ENCODE results near the gene ENPP5.
"Not testable (repeated sequence)": the region's sequence is repeated elsewhere in the genome, so short reads cannot be mapped to it uniquely, and the experiment has no call there.

Gene ENPP5

DNA sequence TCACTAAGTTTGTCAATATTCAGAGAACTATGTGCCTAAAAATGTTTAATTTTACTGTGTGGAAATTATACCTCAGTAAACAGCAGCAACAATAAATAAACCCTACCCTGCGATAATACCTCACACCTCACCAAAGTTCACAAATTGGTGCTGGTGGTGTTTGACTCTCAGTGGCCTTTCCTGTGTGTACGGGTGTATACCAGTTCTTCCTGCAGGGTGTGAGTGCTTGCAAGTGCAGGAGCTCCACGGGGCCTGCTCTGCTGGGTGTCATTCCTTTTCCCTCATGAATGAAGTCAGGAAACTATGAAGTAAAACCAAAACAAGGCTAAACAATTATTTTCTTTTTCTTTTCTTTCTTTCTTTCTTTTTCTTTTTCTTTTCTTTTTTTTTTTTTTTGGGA is 4.1 kb upstream of the ENPP5 start:
- no peak for DNase-seq

GRCh38 chr6:46172176-46172575 is 1.4 kb upstream of the ENPP5 start:
- DNase-seq: no peak

- DNase-seq: no peak
Observed at GRCh38 chr6:46160102-46160501, 10.7 kb downstream of the ENPP5 start.

- DNase-seq: no peak
Observed at GRCh38 chr6:46159229-46159628, 11.6 kb downstream of the ENPP5 start.

DNA sequence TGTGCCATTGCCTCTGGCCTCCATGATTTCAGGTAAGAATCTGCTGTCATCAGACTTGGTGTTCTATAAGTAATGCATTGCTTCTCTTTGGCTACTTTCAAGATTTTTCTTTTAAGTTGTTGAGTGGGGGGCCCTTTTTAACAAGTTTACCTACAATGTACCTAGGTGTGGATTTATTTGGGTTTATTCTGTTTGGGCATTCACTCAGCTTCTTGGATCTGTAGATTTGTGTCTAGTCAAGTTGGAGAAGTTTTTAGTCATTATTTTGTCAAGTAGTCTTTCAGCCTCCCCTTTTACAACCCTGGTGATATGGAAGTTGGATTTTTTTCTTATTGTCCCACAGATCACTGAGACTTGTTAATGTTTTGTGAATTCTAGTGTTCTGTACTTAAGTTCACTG is 14.1 kb downstream of the ENPP5 start:
- DNase-seq: no peak

DNA sequence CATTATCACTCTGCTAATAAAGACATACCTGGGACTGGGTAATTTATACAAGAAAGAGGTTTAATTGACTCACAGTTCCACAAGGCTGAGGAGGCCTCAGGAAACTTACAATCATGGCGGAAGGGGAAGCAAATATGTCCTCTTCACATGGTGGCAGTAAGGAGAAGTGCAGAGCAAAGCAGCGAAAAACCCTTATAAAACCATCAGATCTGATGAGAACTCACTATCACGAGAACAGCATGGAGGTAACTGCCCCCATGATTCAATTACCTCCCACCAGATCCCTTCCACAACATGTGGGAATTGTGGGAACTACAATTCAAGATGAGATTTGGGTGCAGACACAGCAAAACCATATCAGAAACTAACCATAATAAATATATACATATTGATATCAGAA is 21.7 kb downstream of the ENPP5 start:
- not testable (repeated sequence) for DNase-seq

DNA sequence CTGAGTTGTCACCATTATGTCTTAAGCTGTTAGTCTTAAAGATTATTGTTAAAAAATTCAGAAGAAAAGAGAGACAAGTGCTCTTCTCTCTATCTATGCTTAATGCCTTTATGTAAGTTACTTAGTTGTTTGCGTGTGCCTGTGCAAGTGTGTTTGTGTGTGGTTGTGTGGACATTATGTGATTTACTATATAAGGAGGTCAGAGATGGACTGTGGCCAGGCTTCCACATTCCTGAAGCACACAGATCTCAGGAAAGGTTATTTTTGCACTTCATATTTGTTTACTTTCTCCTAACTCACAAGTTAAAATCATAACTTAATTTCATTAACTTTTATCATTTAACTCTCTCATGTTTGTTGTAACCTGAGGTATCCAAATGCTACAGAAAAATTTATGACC is 26.5 kb downstream of the ENPP5 start:
- no peak for DNase-seq

DNA sequence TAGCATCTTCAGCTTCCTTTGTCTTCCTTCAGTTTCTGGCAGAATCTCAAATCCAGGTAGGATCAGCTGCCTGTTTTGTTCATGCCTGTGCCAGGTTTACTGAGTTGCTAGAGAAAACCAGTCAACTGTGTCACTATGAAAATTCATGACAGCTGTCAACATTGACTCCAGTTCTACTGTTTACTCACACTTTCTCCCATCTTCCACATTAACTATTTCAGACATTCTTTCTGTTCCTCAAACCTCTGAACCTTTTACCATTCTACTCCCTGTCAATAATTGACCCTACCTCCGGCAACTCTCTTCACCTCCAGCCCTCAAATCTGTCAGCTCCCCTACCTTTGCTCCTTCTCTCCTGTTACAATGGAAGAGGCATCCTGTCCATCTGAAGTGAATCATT is 32.5 kb downstream of the ENPP5 start:
- no peak for DNase-seq

- DNase-seq: no peak
Observed at GRCh38 chr6:46137387-46137786, 33.4 kb downstream of the ENPP5 start.

GRCh38 chr6:46136831-46137230 is 33.9 kb downstream of the ENPP5 start:
- DNase-seq: no peak

GRCh38 chr6:46135176-46135575 is 35.6 kb downstream of the ENPP5 start:
- no peak for DNase-seq

- DNase-seq: no peak
Observed at GRCh38 chr6:46134216-46134615, 36.6 kb downstream of the ENPP5 start.

DNA sequence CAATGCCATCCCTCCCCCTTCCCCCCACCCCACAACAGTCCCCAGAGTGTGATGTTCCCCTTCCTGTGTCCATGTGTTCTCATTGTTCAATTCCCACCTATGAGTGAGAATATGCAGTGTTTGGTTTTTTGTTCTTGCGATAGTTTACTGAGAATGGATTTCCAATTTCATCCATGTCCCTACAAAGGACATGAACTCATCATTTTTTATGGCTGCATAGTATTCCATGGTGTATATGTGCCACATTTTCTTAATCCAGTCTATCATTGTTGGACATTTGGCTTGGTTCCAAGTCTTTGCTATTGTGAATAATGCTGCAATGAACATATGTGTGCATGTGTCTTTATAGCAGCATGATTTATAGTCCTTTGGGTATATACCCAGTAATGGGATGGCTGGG is 39.5 kb downstream of the ENPP5 start:
- not testable (repeated sequence) for DNase-seq

- DNase-seq: no peak
Observed at GRCh38 chr6:46130666-46131065, 40.1 kb downstream of the ENPP5 start.

DNA sequence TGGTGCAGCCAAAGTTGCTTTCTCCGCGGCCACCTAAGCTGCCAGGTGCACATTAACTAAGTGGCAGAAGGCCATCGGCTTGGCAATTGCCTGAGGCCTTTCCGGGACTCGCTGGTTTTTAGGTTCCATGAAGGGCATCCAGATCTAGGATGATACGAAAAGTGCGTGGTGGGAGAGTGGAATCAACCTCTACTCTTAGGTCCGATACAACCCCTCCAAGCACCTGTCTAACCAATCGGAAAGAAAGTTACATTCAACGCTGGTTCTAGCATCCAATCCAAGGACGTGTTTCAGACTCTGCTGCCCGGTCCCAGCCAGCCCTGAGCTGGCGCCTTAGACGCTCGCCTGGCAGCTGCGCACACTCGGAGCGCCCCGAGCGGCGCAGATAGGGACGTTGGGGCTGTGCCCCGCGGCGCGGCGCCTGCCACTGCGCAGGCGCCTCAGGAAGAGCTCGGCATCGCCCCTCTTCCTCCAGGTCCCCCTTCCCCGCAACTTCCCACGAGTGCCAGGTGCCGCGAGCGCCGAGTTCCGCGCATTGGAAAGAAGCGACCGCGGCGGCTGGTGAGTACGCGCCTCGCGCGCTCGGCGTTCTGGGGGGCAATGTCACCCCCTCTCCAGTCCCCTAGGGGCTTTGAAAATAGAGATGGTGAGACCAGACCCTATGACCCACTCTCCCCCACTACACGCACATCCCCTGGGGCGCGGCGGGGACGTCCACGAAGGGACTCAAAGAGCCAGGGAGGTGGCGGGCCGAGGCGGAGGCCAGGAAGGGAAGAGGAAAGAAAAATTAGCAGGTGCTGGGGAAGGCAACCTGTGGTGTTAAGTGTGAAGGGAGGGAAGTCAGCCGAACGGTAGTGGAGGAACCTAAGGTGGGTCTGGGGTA is 40.9 kb downstream of the ENPP5 start, which contains the start of gene ENPP4:
TSS of gene ENPP4 (plus strand) at position 361 of the 883 bp plus-strand sequence. CDS start 9,595 bp downstream, outside the sequence.
- peak; percentile 51 for DNase-seq

GRCh38 chr6:46129291-46129628 is 41.5 kb downstream of the ENPP5 start:
- no peak for DNase-seq

GRCh38 chr6:46128476-46128875 is 42.3 kb downstream of the ENPP5 start:
- DNase-seq: no peak

DNA sequence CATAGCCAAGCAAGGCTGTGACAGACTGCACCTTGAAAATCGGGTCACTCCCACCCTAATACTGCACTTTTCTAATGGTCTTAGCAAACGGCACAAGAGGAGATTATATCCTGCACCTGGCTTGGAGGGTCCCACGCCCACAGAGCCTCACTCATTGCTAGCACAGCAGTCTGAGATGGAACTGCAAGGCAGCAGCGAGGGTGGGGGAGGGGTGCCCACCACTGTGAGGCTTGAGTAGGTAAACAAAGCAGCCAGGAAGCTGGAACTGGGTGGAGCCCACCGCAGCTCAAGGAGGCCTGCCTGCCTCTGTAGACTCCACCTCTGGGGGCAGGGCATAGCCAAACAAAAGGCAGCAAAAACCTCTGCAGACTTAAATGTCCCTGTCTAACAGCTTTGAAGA is 51.1 kb downstream of the ENPP5 start:
- not testable (repeated sequence) for DNase-seq

- DNase-seq: no peak
Observed at GRCh38 chr6:46118836-46119235, 51.9 kb downstream of the ENPP5 start.

- DNase-seq: no peak
Observed at GRCh38 chr6:46118157-46118556, 52.6 kb downstream of the ENPP5 start.

GRCh38 chr6:46116289-46116688 is 54.5 kb downstream of the ENPP5 start:
- DNase-seq: no peak

DNA sequence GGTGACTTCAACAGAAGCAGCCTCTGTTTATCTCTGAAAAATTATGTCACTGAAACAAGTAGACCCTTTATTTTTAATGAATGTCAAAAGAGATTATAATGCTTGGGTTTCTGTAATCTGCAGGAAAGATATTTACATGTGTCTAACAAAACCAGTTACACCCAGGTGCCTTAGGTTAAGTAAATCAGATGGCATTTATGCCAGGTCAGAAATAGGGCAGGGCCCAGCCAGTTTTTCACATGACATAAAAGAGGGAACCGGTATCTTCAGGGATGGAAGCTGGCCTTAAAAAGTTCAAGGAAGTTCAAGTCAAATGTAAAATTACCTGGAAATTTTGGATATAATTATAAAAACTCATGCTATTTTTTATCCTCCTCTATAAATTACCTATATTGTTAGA is 55.1 kb downstream of the ENPP5 start:
- DNase-seq: no peak

- no peak for DNase-seq
Observed at GRCh38 chr6:46113370-46113769, 57.4 kb downstream of the ENPP5 start.
